Activated CD4-positive, alpha-beta T cell treated with anti-CD3 and anti-CD28 coated beads, Interleukin-2, amount 50 U/mL, for 4 hours (primary cell): ENCODE data around the gene PLA2G4A.
"Not testable (repeated sequence)": the region's sequence is repeated elsewhere in the genome, so short reads cannot be mapped to it uniquely, and the experiment has no call there.

ENCODE experiments used
- DNase-seq, 2 experiments: peaks; one replicate each; pipeline ENCODE4 v3.0.0-alpha.2; 2020

PLA2G4A gene

DNA sequence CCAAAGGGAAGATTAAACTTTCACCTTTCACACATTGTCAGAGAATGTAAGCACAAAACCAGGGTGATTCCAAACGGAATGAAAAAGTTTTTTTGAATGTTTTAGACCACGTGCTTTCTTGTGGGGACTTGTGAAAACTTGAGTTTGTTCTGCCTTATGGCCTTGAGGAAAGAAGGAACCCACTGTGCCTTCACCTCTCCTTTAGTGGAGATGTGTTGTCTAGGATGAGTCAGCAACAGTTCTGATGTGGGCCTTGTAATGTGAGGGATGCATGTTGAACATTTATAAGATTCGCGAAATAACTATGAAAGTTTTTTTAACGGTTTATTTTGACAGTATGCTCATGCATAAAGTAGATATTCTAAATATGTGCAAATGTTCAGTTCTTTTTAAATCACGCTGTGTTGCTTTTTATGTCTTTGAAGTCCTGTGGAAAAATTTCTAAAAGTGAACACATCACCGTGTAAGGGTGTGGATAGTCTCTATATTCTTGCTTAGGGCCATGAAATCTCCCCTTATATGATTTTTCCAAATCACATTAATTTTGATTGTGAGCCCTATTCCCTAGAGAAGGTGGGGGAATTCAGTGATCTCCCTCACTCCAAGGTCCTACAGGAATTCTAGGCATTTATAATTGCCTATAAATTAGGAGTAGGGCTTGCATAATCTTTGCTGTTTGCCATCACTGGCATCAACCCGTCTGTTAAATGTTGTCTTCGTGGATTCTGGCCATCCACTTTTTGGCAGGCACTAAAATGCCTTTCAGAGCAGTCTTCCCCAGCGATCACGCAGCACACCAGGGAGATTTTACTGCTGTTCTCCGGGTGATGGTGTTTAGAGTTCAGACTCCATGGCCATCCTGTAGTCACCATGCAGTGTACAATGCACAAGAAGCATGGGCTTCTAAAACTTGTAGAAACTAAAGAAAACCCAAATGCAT, 47.4 kb downstream of the PLA2G4A start:
- DNase-seq: no peak

DNA sequence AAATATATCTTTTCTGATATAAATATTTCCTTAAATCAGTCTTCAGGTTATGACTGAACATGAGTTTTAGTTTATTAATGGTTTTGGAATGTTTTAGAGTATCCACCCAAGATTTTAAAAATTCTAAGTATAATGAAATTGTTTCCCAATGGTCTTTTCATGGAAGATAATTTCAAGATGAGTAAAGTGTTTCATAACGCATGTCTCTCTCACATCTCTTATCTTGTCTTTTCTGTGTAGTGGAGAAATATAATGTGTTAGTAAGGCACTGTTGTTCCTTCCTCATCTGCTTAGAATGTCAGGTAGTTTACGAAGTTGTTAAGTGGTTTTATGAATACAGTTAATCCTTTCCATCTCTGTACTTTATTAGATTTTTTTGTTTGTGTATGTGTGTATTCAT, 49.6 kb downstream of the PLA2G4A start:
- no peak for DNase-seq

DNA sequence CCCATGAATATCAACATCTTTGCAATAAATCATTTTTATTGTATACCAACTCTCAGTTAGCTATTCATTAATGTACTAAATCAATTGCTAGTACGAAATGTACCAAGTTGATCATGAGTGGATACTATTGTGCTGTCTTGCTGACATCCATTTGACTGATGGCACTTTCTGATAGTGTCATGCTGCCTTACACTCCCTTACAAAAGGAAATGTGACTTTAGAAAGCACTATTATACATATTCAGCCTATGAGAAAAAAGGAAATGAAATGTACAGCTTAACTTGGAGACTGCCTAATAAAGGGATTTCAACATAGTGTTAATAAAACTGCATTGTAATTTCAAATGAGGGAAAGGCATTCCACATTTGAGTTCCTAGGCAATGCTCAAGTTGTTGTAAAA, 52.2 kb downstream of the PLA2G4A start:
- DNase-seq: no peak

DNA sequence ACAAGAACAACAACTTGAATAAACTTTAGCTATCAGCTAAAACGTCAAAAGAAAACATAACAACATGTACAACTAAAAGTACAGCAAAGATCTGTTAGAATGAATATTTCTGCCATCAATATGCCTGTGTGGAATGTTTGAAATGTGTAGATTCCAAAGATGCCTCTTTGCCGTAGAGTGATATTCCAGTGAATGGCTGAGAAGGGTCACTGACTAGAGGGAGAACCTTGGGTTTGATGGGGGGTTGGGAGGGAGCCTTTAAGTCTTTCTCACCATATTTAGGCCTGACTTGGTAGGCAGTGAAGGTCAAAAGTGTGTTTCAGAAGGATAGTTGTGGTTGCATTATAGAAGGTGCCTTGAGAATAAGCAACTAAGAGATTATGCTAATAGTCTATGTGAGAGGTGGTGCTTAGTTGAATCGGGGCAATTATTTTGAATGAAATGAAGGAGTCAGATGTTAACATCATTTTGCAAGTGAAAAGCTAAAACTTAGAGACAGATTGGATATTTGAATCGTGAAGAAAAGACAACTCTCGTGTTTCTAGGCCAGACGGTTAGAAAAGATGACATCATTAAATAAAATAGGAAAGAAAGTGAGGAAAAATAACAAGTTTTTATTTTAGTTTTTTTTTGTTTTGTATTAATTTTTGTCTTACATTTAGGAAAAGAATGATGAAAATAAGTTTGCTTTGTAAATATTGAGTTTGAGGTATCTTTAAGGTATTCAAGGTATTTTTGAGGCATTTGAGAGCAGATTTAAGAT, 53.8 kb downstream of the PLA2G4A start:
- no peak for DNase-seq

DNA sequence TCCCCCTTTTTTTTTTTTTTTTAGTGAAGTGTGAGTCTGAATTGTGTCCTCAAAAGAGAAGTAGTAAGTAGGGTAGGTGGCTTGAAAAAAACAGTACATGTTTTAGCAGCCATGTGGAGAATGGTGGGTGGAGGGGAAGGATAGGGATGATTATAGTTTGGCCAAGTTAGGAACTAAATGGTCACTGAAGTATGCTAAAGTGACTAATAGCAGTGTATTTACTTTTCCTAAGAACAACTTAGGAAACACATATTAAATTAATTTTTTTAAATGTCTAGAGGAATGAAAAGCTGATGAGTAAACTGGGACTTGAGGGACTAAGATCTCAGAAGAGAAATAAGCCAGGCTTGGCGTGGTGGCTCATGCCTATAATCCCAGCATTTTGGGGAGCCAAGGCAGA, 55.5 kb downstream of the PLA2G4A start:
- DNase-seq: no peak

DNA sequence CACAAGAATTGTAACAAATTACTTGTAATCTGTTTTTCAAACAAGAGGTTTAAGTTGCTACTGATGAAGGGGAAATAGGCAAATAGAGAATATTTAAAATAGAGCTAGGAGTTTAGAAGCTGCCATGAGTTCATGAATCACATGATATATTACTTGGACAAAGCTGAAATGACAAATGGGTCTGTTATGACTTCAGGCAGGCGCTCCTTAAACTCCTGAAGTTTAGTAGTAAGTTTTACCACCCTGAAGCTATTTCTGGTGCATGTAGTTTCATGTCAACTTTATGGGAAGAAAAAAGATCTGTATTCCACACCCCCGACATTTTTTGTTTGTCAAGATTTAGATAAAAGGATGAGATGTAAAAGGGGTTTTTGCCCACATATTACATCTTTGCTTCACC, 58.5 kb downstream of the PLA2G4A start:
- no peak for DNase-seq

DNA sequence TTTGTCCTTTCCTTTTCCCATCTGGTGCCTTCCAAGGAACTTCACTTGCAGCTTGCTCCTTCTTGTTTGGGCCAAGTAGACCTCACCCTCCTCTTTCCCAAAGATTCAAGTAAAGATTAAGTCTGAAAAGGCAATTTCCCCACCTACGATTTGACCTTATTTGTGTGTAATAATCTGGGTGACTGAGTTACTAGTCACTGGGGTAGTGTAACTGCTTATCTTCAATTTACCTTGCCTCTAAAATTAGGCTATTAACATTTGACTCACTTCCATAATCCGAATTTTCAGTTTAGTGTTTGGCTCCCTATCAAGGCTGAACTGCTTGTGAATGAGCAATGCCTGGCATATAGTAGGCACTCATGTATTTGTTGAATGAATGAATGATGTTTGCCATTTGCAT, 59.6 kb downstream of the PLA2G4A start:
- no peak for DNase-seq

DNA sequence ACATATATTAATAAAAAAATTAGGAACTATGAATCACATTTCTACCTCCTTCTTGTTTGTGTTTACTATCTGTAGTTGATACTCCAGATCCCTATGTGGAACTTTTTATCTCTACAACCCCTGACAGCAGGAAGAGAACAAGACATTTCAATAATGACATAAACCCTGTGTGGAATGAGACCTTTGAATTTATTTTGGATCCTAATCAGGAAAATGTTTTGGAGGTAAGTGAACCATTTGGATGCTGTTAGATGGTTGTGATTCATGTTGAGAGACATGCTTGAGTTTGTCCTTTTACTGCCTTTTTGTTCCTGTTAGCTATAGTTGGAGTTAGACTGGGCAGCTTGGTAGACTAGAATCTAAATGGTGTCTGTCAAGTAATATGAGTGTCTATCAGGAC, 64.2 kb downstream of the PLA2G4A start:
- DNase-seq: no peak

DNA sequence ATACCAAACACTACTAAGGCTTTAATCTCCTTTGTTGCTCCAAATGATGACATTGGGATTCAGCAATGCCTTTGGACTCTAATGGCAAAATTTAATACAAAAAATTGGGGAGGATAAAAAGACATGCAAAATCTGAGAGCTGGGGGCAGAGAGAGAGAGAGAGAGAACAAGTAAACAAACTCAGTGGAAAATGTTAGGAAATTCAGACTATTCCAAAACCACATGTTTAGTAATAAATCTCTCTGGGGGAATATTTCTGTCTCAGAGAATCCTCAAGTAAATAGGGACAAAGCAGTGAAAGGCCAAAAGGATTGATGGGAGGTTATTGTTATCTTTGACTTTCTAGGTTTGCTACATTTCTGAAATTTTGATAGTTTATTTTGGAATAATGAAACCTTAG, 65.7 kb downstream of the PLA2G4A start:
- DNase-seq: no peak

DNA sequence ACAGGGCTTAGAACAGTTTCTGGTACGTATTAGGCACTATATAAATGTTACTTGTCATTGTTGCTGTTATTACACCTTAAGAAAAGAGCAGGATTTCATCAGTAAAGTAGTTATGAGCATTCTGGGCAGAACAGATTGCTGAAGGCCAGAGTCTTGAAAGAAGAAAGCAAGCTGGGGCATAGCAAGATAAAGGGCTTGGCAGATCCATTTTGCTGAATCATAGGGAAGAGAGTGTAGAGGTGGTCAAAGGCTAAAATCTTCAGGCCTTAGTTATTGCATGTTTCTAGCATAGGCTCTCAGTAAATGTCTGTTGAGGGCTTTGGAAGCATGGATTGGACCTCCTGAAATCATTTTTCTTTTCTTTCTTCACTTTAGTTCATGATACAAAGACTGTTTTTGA, 67.5 kb downstream of the PLA2G4A start:
- no peak for DNase-seq

DNA sequence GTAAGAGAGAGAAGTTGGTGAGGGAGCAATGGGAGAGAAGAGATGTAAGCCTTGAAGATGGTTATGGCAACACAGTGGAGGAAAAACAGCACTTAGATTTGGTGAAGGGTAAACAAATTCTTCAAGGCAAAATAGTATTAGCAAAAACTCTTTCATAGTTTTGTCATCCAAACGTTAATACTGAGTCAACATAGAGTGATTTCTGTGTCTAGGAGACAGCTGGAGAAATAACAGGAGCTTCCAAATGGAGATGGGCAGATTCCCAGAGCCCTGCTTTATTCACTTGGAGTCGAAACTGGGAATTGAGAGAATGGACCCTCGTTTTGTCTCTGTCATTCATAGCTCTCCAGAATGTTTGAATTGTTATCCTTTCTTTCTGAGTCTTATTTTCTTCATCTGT, 68.3 kb downstream of the PLA2G4A start:
- DNase-seq: no peak

DNA sequence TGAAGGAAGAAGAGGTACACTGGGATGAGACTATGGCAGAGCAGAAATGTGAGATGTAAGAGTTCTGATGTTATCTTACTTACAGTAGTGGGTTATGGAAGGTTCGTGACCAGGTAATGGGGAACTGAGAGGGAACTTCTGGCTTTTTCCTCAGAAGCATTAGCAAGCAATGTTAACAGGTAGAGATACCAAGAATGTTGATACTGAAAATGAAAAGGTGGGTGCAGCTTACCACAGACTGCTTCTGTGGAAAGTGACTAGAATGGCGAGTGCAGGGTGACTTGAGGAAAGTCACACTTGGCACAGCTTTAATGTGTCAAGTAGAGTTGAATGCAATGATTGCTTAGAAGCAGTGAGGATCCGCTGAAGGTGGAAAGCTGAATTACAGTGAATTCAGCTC, 70.8 kb downstream of the PLA2G4A start:
- DNase-seq: no peak

DNA sequence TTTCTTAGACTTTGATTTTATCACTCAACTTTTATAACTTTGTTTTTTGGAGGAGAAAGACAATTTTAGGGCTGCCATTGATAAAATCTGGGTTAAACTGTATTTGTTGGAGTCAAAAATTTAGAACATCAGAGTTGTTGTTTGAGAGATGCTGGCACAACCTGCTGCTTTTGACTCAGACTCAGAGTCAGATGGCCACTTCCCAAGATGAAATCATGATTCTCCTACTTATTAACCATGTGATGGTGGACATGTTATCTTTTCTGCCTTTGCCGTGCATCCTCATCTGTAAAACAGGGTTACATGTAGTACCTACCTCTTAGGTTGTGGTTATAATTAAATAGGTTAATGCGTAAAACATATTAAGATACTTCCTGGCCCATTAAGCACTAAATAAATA, 71.2 kb downstream of the PLA2G4A start:
- DNase-seq: no peak

DNA sequence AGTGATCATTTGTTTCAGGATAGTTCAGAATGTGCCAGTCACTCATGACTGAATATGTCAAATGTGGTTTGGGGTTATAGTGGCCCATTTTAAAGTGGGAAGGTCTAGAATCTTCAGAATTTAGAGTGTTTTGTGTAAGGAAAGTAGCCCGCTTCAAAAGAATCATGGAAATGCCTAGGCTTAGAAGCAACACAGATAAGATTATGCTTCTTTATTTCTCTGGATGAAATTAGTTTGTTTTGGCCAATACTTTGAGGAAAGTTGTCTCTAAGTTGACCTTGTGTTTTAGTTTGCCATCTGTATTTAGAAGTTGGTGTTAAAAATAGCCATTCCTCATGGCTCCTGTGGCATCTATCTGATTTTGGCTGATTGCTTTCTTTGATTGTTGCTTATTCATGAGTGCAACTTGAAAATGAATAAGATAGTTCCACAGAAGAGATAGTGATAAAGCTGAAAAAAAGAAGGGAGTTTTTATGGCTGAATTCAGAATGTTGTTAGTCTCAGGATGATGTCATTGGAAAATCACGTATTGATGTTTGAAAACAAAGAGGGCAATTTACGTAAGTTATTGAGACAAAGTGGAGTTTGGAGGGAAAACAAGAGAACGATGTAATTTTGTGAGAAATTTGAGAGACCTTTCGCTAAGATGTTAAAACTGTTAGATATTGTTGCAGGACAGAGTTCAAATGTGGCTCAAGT, 71.9 kb downstream of the PLA2G4A start:
- no peak for DNase-seq

DNA sequence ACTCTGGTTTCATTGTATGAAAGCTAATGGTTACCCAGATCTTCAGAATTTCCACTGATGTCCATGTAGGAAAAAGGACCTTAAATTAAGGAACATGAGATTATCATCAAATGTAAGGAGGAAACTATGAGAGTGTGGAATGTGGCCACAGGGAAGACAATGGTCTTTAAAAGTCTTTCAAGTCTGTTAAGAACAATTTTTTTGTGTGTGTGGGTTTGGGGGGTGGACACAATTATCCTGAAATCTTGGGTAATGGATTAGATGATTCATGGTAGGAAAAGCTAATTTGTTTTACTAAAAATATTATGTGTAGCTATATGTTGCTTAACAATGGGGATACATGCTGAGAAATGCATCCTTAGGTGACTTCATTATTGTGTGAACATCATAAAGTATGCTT, 72.9 kb downstream of the PLA2G4A start:
- DNase-seq: no peak

DNA sequence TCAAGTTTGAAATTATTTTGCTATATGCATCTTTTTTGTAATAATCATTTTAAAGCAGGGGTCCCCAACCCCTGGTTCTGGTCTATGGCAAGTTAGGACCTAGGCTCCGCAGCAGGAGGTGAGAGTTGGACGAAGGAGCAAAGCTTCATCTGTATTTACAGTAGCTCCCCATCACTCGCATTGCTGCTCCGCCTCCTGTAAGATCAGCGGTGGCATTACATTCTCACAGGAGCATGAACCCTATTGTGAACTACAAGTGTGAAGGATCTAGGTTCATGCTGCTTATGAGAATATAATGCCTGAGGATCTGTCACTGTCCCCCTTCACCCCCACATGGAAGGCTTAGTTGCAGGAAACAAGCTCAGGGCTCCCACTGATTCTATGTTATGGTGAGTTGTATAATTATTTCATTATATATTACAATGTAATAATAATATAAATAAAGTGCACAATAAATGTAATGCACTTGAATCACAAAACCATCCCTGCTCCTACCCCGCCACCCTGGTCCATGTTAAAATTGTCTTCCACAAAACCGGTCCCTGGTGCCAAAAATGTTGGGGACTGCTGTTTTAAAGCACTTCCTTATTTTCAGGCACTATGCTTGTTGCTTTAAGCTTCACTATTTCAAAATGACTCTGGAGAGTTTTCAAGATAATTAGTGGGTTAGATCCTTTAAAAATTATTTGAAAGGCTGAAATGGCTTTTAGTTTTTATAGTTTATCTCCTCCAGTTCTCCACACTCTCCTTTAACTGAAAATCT, 74.8 kb downstream of the PLA2G4A start:
- DNase-seq: no peak

DNA sequence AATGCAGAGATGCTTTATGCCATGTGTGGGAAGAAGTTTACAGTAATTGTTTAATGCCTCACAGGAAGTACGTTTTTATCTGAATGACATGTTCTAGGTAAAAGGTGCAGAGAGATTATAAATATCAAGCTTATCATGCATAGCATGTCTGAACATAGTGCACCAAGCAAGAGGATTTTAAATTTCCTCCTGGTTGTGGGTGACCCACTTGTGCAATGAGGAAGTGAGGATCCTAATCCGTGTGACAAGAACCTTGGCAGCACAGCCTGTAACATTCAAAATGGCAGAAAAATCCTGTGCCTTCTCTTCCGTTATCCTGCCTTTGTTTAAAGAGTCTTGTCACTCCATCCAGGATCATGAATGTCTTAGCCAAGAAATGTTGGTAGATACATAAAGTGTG, 75.6 kb downstream of the PLA2G4A start:
- DNase-seq: no peak

DNA sequence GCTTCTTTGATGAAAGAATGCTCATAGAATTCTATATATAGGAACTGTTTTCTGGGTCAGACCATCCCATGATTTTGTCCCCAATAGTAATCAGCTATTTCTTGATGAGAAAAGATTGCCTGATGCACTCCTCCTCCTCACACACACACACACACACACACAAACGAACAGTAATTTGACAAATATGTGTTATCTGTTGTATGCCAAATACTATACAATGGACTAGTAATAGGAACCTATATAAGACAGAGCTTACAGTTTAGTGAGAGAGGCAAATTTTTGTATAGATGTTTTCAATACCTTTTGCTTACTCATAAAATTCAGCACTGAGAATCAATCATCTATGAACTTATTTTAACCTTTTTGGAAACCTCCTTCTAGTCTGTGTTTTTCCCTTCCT, 76.8 kb downstream of the PLA2G4A start:
- DNase-seq: no peak

DNA sequence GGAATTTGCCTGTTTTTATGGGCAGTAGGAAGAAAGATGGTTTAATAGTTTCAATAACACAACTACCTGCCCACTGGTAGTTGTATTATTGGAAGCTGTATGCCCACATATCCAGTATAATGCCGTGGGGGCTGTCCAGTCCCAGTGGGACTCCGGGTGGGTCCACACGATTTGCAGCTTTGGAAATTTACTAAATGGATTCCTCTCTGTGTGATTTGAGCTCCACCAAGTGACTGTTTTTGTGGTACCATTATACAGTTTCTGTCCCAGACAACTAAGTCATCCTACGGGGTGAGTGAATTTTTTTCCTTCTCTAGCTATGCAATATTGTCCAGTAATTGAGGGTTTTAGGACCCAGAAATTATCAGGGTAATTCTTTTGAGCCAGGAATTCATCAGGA, 86.8 kb downstream of the PLA2G4A start:
- DNase-seq: no peak

DNA sequence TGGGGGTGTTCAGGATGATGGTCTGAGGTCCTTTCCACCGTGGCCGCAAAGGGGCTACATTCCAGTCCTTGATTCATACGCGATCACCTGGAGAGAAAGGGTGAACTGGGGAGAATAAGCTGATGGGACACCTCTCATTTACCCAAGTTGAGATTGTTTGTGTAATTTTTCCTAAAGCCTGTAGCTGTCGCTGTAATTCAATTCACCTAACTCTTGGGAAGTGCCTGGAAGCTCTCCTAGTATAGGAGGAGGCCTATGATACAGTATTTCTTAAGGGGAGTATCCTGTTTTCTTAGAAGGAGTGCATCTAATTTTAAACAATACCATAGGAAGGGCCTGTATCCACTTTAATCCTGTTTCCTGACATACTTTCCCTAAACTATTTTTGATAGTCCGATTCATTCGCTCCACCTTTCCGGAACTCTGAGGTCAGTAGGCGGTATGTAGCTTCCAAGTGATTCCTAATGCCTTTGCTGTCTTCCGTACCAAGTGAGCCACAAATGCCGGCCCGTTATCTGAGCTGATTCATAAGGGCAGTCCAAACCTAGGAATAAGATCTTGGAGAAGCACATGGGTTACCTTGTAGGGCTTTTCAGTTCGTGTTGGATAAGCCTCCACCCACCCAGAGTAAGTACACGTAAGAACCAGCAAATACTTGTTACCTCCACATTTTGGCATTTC, 88.5 kb downstream of the PLA2G4A start:
- not testable (repeated sequence) for DNase-seq

DNA sequence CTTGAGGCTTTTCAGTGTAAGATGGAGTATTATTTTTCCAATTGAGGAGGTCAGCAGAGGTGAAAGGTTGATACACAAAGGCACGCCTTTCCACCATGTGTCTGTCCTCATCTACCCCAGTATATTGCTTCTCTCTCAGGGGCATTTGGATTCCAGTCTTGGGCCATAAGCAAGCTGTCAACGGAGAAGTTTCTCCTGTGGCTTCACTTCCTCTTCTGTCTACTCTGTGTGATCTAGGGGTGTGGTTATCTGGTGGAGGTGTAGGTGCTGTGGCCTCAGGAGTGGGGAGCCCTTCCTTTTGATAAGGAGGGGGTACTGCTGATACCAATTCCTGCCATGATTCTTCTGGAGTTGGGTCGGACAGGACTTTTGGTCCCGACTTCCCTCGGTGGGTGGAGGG, 92.6 kb downstream of the PLA2G4A start:
- DNase-seq: not testable (repeated sequence)

DNA sequence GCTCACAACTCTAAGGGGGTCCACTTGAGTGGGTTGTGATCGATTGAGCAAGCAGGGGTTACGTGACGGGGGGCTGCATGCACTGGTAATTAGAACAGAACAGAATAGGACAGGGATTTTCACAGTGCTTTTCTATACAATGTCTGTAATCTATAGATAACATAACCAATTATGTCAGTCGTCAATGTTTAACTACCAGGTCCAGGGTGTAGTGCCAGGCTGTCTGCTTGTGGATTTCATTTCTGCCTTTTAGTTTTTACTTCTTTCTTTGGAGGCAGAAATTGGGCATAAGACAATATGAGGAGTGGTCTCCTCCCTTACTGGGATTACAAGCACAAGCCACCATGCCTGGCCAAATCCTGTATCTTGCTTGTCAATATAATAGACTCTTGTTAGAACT, 94.1 kb downstream of the PLA2G4A start:
- DNase-seq: not testable (repeated sequence)
